Colon (tissue), 2 donors: ENCODE data around the gene STAP2.
A peak's percentile ranks its signal among the peaks of the same experiment; 100 is the strongest.
"Not testable (repeated sequence)": the region's sequence is repeated elsewhere in the genome, so short reads cannot be mapped to it uniquely, and the experiment has no call there.

ENCODE experiments used
- FAIRE-seq: peaks from 2 replicates; lab custom pipeline; 2012; peaks lifted over from hg19 to GRCh38; lab: Jason Lieb, UNC
- donor health status: control.
- donor health status: control.

Gene STAP2

DNA sequence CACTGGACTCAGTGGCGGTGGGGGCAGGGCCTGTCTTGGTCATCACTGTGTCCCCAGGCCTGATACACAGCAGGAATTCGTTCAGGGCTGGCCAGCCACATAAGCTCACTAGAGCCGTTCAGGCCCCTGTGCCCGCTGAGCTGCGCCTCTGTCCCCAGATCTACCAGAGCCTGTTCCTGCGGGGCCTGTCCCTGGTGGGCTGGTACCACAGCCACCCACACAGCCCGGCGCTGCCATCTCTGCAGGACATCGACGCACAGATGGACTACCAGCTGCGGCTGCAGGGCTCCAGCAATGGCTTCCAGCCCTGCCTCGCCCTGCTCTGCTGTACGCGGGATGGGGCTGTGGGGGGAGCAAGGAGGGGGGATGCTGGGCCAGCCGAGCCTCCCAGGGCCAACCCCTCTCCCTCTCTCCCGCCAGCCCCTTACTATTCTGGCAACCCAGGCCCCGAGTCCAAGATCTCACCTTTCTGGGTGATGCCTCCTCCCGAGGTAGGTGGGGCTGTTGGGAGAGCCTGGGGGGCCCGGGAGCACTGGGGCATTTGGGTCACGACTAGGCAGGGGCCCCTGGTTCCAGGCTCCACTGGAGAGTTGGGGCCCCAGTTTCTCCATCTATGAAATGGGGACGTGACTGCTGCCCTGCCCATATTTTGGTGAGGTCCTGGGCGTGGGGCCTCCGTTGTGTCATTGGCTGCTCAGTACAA, 18.6 kb upstream of the STAP2 start:
- no peak for FAIRE-seq

DNA sequence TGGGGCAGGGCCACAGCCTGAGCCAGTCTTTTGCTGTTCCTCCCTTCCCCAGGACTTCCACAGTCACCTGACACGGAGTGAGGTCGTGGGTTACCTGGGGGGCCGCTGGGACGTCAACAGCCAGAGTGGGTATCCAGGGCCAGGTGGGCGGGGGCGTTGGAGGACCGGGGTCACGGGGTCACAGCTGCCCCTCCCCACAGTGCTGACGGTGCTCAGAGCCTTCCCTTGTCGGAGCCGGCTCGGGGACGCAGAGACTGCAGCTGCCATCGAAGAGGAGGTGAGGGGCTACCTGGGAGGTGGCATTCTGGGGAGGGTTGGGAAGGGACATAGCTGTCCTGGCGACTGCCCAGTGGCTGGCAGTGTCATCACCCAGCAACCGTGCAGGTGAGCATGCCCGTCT, 16.3 kb upstream of the STAP2 start:
- no peak for FAIRE-seq

DNA sequence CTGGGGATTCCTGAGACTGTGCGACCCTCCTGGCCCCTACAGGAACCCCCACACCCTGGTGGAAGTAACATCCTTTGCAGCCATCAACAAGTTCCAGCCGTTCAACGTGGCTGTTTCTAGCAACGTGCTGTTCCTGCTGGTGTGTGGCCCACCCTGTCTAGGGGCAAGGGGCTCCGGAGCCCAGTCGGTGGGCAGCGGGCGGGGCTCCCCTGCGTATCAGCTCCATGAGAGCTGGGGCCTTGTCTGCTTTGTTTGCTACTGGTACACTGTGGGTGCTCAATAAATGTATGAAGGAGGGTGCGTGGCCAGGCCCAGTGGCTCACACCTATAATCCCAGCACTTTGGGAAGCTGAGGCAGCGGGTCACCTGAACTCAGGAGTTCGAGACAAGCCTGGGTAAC, 15.7 kb upstream of the STAP2 start:
- FAIRE-seq: no peak

DNA sequence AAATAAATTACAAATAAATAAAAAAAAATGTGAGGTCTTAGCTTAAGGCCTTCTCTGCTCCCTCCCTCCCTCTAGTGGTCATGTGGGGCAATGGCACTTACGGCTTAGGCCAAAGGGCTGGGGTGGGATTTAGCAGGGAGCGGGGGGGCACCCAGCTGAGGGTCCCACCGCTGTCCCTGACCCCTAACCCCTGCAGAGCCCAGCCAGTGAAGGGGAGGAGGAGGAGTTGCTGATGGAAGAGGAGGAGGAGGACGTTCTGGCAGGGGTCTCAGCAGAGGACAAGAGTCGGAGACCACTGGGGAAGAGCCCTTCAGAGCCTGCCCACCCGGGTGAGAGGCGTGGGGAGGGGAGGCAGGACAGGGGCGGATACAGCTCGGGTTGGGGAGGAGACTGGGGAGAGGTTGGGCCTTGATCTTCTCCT, 14.1 kb upstream of the STAP2 start:
- no peak for FAIRE-seq

DNA sequence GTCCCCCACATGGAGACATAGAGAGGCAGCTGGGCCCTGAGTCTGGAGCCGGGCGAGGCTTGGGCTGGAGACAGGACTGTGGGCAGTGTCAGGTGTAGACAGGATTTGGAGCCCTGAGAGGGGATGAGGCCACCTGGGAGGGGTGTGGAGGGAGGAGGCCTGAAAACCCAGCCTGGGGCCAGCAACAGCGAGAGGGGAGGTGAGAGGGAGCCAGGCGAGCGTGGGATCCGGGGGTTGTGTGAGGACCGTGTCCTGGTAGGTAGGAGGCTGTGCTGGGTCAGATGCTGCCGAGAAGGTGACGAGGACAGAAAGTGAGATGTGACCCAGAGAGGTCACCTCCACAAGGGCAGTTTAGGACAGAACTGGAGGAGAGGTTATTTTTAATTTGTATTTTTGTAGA, 12.1 kb upstream of the STAP2 start:
- FAIRE-seq: no peak

DNA sequence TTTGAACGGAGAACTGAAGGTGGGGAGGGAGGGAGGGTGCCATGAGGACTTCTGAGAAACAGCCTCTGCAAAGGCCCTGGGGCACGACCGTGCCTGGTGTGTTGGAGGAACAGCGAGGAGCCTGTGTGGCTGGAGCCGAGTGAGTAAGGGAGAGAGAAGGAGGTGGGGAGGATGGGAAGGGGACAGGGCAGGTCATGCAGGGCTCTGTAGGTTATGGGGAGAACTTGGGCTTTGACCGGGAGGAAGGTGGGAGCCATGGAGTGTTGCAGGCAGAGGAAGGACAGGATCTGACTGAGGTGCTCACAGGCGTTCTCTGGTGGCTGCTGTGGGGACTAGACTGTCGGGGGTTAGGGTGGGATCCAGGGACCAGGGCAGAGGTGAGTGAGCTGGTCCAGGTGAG, 11.5 kb upstream of the STAP2 start:
- no peak for FAIRE-seq

DNA sequence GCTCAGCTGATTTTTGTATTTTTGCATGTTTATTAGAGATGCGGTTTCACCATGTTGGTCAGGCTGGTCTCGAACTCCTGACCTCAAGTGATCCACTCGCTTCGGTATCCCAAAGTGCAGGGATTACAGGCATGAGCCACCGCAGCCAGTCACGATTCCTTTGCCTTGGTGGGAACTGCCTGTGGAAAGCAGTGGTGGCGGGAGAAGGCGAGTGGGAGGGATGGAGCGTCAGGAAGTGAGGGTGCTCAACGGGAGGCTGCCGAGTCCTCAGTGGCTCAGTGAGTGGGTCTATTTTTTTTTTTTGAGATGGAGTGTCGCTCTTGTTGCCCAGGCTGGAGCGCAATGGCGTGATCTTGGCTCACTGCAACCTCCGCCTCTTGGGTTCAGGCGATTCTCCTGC, 10.6 kb upstream of the STAP2 start:
- not testable (repeated sequence) for FAIRE-seq

DNA sequence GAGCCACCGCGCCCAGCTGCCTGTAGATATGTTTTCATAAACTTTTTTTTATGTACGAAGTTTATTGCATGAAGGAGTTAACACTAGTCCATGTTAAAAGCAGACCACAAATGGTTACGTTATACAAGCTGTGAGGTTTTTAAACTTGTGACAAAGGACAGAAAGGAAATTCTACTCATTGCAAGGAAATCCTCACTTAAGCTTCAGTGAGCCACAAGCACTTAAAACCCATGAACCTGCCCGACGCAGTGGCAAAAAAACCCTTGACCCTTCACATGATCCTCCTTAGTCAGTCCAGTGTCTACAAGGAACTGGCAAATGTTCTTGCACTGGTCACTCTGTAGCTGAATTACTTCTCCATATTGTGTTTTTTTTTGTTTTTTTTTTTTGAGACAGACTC, 8.9 kb upstream of the STAP2 start:
- no peak for FAIRE-seq

DNA sequence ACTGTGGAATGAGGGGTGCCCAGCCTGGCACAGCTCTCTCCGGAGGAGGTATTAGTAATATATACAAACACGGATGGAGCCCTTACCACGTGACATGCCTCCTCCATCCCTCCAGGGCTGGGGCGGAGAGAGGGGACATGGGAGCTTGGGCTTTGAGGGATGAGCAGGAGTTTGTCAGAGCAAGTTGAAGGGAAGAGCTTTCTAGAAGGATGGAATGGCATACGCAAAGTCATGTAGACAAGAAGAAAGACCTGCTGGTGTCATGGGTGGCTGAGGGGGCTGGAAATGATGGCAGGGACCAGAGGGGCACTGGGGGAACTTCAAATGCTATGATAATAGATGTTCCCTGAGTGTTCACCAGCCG, 7.4 kb upstream of the STAP2 start:
- FAIRE-seq: no peak

DNA sequence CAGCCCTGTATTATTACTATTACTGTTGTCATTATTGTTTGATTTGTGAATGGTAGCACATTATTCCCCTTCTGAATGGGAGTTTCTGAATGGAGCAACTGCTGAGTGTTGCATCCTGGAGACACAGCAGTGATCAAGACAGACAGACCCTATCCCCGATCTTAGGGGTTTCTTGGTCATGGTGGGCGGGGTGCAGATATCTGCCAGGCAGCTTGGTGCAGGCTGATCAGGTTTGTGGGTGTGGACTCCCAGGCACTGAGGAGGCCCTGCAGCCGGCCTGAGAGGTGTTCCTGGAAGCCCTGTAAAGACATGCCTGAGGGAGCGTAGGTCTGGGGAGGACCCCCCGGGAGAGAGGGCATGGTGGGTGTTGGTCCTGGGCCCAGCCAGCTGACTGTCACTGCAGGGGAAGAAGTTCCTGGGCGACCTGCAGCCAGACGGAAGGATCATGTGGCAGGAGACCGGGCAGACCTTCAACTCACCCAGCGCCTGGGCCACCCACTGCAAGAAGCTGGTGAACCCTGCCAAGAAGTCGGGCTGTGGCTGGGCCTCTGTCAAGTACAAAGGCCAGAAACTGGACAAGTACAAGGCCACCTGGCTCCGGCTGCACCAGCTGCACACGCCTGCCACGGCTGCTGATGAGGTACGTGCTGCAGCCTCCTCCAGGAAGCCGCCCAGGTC, 6.9 kb upstream of the STAP2 start:
- FAIRE-seq: no peak

DNA sequence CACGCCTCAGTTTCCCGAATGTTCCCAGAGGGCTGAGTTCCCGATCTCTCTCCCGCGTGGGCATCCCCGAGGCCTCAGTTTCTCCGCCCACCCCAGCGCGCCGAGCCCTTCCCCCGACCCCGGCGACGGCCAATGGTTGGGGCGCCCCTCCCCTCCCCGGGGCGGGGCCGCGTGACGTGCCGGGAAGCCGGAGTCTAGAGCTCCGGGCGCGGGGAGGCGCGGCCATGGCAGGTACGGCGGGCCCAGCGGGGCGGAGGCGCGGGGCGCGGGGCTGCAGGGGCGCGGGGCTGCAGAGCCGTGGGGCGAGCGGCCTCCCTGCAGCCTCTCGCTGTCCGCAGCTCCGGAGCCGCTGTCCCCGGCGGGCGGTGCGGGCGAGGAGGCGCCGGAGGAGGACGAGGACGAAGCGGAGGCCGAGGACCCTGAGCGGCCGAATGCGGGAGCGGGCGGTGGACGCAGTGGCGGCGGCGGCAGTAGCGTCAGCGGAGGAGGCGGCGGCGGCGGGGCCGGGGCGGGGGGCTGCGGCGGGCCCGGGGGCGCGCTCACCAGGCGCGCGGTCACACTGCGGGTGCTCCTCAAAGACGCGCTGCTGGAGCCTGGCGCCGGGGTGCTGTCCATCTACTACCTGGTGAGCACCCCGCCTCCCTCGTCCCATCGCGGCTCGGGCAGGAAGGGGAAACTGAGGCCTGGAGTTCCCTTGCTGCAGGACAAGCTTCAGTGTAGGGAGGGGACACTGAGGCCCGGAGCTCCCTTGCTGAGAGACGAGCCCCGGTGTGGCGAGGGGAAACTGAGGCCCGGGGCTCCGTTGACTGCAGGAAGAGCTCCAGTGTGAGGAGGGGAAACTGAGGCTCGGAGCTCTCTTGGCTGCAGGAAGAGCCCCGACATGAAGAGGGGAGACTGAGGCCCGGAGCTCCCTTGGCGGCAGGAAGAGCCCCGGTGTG, 5.0 kb upstream of the STAP2 start, which contains the start of gene MPND:
Gene MPND, plus strand, starts transcription at position 193 of the 938 bp plus-strand sequence. Its CDS starts 32 bp downstream, at position 225.
- FAIRE-seq: no peak

DNA sequence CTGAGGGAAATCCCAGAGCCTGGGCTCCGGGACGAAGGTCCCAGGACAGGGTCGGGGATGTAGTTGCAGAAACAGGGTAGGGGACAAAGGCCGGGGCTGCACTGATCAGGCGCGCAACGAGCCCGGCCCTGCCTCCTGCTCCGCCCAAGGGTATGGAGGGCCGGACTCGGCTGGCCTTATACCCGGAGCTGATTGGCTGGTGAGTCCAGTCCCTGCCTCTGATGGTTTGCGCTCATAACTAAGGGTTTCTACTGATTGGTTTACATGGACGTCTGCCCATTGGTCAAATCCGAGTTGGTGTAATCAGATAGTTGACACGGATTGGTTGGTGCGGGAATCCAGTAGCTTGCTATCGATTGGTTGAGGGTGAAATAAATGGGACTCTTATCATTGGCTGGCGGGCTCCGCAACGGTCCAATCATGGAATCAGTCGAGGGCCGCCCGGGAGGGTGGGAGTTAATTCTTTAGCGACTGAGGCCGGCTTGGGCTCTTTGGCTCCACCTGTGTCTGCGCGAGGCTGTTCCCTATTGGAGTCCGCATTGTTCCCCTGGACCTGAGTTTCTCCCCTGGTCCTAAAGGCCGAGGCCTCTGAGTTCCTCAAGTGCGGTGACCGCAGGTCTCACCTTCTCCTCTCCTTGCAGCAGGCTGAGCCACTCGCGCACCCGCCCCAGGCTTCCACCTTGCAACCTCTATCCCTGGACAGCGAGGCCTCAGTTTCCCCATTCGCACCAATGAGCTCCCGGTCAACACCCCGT, 4.2 kb upstream of the STAP2 start:
- FAIRE-seq: peak; percentile 96

DNA sequence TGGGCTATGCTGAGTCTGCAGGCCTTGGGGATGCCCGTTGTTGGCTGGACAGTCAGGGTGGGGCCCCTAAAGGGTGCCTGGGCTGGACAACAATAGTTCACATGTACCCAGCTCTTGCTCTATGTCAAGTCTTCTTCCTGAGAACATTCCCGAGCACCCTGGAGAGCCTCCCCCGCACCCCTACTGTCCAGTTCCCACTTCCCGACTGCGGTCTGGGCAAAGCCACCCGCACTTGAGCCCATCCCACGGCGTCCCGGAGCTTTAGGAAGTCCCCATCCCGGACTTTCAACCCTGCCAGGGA, 3.6 kb upstream of the STAP2 start:
- FAIRE-seq: no peak

DNA sequence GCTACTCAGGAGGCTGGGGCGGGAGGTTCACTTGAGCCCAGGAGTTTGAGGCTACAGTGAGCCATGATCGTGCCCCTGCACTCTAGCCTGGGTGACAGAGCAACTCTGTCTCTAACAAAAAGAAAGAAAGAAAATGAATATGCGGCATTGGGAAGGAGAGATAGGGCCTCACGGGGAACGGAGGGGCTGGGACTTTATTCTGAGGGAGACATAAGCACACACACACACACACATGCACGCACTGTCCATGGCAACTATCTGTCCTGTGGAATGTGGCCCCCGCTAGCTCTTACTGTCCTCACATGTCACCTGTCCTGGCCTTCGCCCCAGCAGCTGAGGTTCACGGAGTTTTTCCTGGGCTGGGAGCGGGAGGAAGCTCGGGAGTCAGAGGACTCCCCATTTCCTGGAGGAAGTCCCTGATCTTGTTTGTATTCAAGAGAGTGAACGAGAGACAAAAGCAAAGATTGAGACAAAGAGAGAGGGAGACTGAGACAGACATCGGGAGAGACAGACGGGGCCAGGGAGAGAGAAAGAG, 654 bp downstream of the STAP2 start:
- FAIRE-seq: no peak

DNA sequence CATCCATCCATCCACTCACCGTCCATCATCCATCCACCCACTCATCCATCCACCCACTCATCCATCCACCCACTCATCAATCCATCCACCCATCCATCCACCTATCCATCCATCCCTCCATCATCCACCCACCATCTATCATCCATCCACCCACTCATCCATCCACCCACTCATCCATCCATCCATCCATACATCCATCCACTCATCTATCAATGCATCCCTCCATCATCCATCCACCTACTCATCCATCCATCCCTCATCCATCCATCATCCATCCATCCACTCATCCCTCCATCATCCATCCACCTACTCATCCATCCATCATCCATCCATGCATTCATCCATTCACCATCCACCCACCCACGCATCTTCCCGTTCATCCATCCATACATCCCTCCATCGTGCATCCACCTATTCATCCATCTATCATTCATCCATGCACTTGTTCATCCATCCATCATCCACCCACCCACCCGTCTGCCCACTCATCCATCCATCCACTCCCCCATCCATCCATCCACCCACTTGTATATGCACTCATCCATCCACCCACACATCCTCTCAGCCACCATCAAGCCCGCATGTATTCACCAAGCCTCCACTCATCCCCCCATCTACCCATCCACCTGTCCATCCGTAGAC, 3.6 kb downstream of the STAP2 start:
- FAIRE-seq: no peak

DNA sequence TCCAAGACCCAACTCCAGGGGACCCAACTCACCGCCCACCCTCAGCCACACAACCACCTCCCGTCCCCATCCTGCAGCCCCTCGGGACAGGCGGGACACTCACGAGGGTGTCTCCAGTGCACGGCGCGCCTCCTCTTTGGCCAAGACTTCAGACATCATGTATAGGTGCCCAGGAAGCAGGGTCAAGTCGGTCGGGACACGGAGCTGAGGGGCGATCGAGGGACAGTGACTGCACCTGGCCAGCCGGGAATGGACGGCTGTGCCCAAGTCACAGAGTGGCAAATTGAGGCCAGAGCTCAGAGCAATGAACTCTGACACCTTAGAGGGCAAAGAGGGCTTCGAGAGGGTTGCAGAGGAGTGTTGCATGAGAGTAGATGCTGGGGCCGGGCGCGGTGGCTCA, 8.8 kb downstream of the STAP2 start:
- no peak for FAIRE-seq

DNA sequence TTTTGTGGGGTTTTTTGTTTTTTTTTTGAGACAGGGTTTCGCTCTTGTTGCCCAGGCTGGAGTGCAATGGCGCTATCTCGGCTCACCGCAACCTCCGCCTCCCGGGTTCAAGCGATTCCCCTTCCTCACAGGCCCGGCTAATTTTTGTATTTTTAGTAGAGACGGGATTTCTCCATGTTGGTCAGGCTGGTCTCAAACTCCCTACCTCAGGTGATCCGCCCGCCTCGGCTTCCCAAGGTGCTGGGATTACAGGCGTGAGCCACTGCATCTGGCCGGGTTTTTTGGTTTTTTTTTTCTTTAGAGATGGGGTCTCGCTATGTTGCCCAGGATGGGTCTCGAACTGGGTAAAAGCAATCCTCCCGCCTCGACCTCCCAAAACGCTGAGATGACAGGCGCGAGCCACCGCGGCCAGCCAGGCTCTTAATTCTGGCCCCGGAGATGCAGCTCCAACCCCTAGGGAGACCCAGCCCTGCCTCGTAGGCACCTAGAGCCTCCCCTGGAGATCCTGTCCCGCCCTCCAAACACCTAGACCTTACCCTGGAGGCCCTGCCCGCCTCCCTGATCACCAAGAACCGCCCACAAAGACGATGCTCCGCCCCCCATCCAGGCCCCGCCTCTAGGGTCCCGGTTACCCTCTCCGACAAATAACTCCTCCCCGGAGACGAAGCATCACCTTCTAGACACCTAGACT, 9.5 kb downstream of the STAP2 start:
- FAIRE-seq: not testable (repeated sequence)

DNA sequence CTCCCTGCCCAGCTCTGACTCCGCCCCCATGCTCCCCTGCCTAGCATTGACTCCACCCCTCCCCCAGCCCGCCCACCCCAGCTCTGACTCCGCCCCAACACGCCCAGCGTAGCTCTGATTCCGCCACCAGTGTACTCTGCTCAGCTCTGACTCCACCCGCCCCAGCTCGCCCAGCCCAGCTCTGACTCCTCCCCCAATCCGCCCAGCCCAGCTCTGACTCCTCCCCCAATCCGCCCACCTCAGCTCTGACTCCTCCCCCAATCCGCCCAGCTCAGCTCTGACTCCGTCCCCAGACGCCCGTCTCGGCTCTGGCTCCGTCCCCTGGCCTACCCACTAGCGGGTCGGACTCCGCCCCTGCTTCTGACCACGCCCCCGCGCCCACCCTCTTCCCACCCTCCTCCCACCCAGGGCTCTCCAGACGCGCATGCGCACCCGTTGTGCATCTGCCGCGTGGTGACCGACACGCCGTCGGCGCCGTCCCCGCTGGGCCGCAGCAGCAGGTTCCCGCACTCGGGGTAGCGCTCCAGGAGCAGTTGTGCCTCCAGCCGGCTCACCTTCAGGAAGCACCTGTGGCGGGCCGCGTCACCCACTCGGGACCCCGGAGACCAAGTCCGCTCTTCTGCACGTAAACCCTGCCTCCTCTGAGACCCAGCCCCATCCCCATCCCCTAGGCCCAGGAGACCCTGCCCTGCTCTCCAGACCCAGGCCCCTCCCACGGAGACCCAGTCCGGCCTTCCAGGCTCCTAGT, 10.2 kb downstream of the STAP2 start:
- FAIRE-seq: no peak

DNA sequence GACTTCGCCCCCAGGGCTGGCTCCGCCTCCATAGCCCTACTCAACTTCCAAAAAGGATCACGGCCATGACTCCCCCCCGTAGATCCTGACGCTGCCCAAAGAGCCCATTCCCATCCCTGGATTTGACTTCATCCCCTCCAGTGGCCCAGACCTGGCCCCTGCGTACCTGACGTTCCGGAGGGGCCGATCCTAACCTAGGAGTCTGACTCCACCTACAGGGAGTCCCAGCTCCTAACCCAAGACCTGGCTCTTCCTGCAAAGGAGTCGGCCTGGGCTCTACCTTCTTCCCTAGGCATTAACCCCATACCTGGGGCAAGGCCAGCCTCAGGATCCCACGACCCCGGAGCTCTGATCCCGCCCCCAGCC, 10.8 kb downstream of the STAP2 start:
- FAIRE-seq: no peak

DNA sequence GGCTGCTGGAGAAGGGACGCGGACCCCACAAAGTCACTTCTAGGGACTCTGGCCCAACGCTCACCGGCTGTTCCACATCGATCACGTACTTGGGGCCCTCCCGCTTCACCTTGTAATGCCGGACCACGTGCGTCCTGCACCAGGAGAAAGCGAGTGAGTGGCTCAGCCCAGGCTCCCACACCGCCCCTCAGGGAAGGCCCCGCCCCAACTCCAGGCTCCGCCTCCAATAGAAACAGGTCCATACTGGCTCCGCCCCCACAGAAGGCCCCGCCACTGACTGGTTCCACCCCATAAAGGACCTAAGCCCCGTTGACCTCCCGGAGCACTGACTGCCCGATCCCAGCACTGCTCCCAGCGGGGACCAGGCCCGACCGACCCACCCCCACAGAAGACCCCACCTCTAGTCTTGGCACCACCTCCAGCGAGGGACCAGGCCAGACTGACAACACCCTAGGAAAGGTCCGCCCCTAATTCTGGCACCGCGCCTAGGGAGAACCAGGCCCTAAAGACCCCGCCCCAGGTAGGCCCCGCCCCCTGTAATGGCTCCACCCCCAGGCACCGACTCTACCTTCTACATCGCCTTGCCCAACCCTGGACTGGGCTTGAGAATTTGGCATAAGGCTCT, 11.3 kb downstream of the STAP2 start:
- FAIRE-seq: no peak
